Osteocyte (in vitro differentiated cells): ENCODE results near the gene GABRP. TPM values are rescaled to one million over a fixed set of nuclear protein-coding genes. Genes with fewer than 3 reads are reported as not detected.

Experiments used
- DNase-seq: peaks from one replicate; pipeline ENCODE4 v3.0.0; 2021; ENCODE audit warnings: mixed read lengths; ENCODE audit not compliant: unreplicated experiment; ENCODE audit errors: extremely low spot score
- H3K27ac Mint-ChIP-seq: one replicate; pipeline ENCODE4 v1.8.0; 2021; ENCODE audit warnings: mild to moderate bottlenecking, mixed read lengths; ENCODE audit not compliant: unreplicated experiment
- H3K27me3 Mint-ChIP-seq: one replicate; pipeline ENCODE4 v1.8.0; 2021; ENCODE audit warnings: mixed read lengths; ENCODE audit not compliant: unreplicated experiment
- H3K36me3 Mint-ChIP-seq: one replicate; pipeline ENCODE4 v1.8.0; 2021; ENCODE audit warnings: mixed read lengths; ENCODE audit not compliant: unreplicated experiment
- H3K4me1 Mint-ChIP-seq: one replicate; pipeline ENCODE4 v1.8.0; 2021; ENCODE audit warnings: mixed read lengths; ENCODE audit not compliant: unreplicated experiment
- H3K4me3 Mint-ChIP-seq: one replicate; pipeline ENCODE4 v1.8.0; 2021; ENCODE audit warnings: mild to moderate bottlenecking, moderate library complexity, mixed read lengths; ENCODE audit not compliant: unreplicated experiment
- H3K9me3 Mint-ChIP-seq: one replicate; pipeline ENCODE4 v1.8.0; 2021; ENCODE audit warnings: mixed read lengths; ENCODE audit not compliant: unreplicated experiment
- total RNA-seq: library from RNA; stranded (reverse); gene quantifications from 2 replicates; pipeline ENCODE4 v1.2.1, GENCODE V29; 2021
- TF ChIP-seq, protein P1 (sequence below): fragments of 200-600 bp; sonication (generic); IDR thresholded peaks from 2 replicates; pipeline ENCODE4 v1.5.0; 2021; ENCODE audit warnings: antibody characterized with exemption, mild to moderate bottlenecking, moderate library complexity

GABRP gene
- total RNA-seq, 1 donor from 2014 or later, result not detected

GRCh38 chr5:170782438-170782837 lies 1.1 kb upstream of the GABRP start:
- Mint-ChIP-seq H3K27me3 (peaks cover 9% of the 10 kb centered on the region), H3K9me3 (no peaks in the 10 kb centered on the region), H3K27ac (no peak overlapping the region), H3K36me3 (no peaks in the 10 kb centered on the region), H3K4me1 (peaks cover 7% of the 10 kb centered on the region), H3K4me3 (no peak overlapping the region)
- TF ChIP-seq, protein P1, sequence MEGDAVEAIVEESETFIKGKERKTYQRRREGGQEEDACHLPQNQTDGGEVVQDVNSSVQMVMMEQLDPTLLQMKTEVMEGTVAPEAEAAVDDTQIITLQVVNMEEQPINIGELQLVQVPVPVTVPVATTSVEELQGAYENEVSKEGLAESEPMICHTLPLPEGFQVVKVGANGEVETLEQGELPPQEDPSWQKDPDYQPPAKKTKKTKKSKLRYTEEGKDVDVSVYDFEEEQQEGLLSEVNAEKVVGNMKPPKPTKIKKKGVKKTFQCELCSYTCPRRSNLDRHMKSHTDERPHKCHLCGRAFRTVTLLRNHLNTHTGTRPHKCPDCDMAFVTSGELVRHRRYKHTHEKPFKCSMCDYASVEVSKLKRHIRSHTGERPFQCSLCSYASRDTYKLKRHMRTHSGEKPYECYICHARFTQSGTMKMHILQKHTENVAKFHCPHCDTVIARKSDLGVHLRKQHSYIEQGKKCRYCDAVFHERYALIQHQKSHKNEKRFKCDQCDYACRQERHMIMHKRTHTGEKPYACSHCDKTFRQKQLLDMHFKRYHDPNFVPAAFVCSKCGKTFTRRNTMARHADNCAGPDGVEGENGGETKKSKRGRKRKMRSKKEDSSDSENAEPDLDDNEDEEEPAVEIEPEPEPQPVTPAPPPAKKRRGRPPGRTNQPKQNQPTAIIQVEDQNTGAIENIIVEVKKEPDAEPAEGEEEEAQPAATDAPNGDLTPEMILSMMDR, result no peak
- DNase-seq, result no peak

DNA sequence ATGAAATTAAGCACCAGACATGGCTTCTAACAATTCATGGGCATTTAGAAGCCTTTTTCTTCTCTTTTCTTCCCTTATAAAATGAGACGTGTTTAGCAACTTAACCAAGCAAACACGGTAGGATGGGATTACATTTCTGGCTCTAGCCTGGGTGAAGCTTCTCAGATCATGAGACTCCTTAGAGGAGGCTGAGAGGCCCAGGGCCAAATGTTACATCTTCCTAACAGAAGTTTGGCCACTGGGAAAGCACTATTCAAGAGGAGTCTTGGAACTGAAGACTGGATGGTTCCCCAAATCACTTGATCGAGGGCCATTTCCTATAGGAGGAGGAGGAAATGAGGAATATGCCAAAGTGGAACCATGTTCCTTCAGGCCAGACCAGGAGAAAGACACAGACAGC lies 1.9 kb downstream of the GABRP start:
- DNase-seq, result no peak
- H3K9me3 Mint-ChIP-seq, result no peaks in the 10 kb centered on the region
- H3K36me3 Mint-ChIP-seq, result no peaks in the 10 kb centered on the region
- no peak overlapping the region for H3K27ac Mint-ChIP-seq
- TF ChIP-seq, protein P1, result no peak
- H3K27me3 Mint-ChIP-seq, result peaks cover 10% of the 10 kb centered on the region
- no peak overlapping the region for H3K4me3 Mint-ChIP-seq
- H3K4me1 Mint-ChIP-seq, result peaks cover 7% of the 10 kb centered on the region

- H3K27ac Mint-ChIP-seq, result no peak overlapping the region
Measured at GRCh38 chr5:170787216-170787615, 3.7 kb downstream of the GABRP start.

GRCh38 chr5:170788626-170789304 lies 5.2 kb downstream of the GABRP start:
- Mint-ChIP-seq H3K36me3 (no peaks in the 10 kb centered on the region), H3K27me3 (peaks cover 19% of the 10 kb centered on the region), H3K4me3 (no peak overlapping the region), H3K27ac (no peak overlapping the region), H3K9me3 (no peaks in the 10 kb centered on the region), H3K4me1 (peaks cover 1% of the 10 kb centered on the region)
- TF ChIP-seq, protein P1, result no peak
- no peak for DNase-seq

More at GRCh38 chr5:170787216-170787615, 3.7 kb downstream of the GABRP start:
- H3K4me3 Mint-ChIP-seq, result no peak overlapping the region
- TF ChIP-seq, protein P1, result no peak
- no peaks in the 10 kb centered on the region for H3K9me3 Mint-ChIP-seq
- peaks cover 7% of the 10 kb centered on the region for H3K4me1 Mint-ChIP-seq
- H3K27me3 Mint-ChIP-seq, result peaks cover 10% of the 10 kb centered on the region
- no peaks in the 10 kb centered on the region for H3K36me3 Mint-ChIP-seq
- DNase-seq, result no peak

GRCh38 chr5:170791325-170791954 lies 7.9 kb downstream of the GABRP start:
- H3K4me1 Mint-ChIP-seq, result peaks cover 1% of the 10 kb centered on the region
- no peak overlapping the region for H3K27ac Mint-ChIP-seq
- no peaks in the 10 kb centered on the region for H3K36me3 Mint-ChIP-seq
- no peak overlapping the region for H3K4me3 Mint-ChIP-seq
- peaks cover 20% of the 10 kb centered on the region for H3K27me3 Mint-ChIP-seq
- TF ChIP-seq, protein P1, result peak; percentile 85
- no peaks in the 10 kb centered on the region for H3K9me3 Mint-ChIP-seq
- peak; percentile 90 for DNase-seq
